ENCODE measurements around the gene LRP5. TPM values are rescaled to one million over a fixed set of nuclear protein-coding genes. Genes with fewer than 3 reads are reported as not detected.

LRP5 gene
- total RNA-seq, 2 experiments from 2014 or later: 37.1 to 46.3 TPM

- H3K27ac Mint-ChIP-seq: no peak overlapping the region
- DNase-seq: no peak
Measured at GRCh38 chr11:68354148-68354872, 41.9 kb downstream of the LRP5 start.

GRCh38 chr11:68355471-68355870 is 43.1 kb downstream of the LRP5 start:
- no peak overlapping the region for H3K4me3 Mint-ChIP-seq
- ATAC-seq: no peak
- CTCF ChIA-PET: no interaction called here
- no peak overlapping the region for H3K27ac Mint-ChIP-seq
- POLR2A ChIA-PET: interaction anchor here (0.6 kb wide), 1 partner anchor 13 kb away, joined by 5 read pairs; no protein-coding TSS in a partner anchor
- H3K36me3 Mint-ChIP-seq (ENCODE audit: low read depth): peaks cover 25% of the 10 kb centered on the region
- no peaks in the 10 kb centered on the region for H3K27me3 Mint-ChIP-seq (ENCODE audit: low read depth)
- no peaks in the 10 kb centered on the region for H3K9me3 Mint-ChIP-seq (ENCODE audit: insufficient read depth)
- no peak for DNase-seq
- H3K4me1 Mint-ChIP-seq (ENCODE audit: low read depth): no peaks in the 10 kb centered on the region

More at GRCh38 chr11:68354148-68354872, 41.9 kb downstream of the LRP5 start:
- ATAC-seq: no peak
- no peak overlapping the region for H3K4me3 Mint-ChIP-seq
- ChIA-PET CTCF (no interaction called here), POLR2A (no interaction called here)
- H3K27me3 Mint-ChIP-seq (ENCODE audit: low read depth): no peaks in the 10 kb centered on the region
- peaks cover 20% of the 10 kb centered on the region for H3K36me3 Mint-ChIP-seq (ENCODE audit: low read depth)
- H3K4me1 Mint-ChIP-seq (ENCODE audit: low read depth): no peaks in the 10 kb centered on the region
- H3K9me3 Mint-ChIP-seq (ENCODE audit: insufficient read depth): no peaks in the 10 kb centered on the region

- peaks cover 31% of the 10 kb centered on the region for H3K36me3 Mint-ChIP-seq (ENCODE audit: low read depth)
- ChIA-PET POLR2A (no interaction called here), CTCF (no interaction called here)
- ATAC-seq (no peak), DNase-seq (no peak)
- no peaks in the 10 kb centered on the region for H3K27me3 Mint-ChIP-seq (ENCODE audit: low read depth)
- no peak overlapping the region for H3K27ac Mint-ChIP-seq
- no peaks in the 10 kb centered on the region for H3K9me3 Mint-ChIP-seq (ENCODE audit: insufficient read depth)
- no peaks in the 10 kb centered on the region for H3K4me1 Mint-ChIP-seq (ENCODE audit: low read depth)
- no peak overlapping the region for H3K4me3 Mint-ChIP-seq
Measured at GRCh38 chr11:68357568-68357967, 45.2 kb downstream of the LRP5 start.

DNA sequence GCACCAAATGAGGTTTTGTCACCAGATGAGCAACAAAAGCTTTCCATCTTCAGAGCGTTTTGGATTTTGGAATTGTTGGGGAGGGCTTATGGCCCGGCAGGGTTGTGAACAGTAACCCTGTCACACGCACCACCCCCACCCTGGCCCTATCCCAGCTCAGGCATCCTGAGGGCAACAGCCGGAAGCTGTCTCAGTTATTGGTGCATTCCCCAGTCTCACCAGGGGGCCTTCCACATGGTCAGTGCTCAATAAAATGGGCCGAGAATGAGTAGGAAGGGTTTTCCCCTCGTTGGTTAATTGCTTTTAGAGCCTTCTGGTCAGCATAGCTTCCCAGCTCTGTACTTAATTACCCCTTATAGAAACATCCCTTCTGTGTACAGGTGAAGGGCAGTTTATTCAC is 46.0 kb downstream of the LRP5 start:
- Mint-ChIP-seq H3K9me3 (ENCODE audit: insufficient read depth) (no peaks in the 10 kb centered on the region), H3K4me1 (ENCODE audit: low read depth) (no peaks in the 10 kb centered on the region), H3K36me3 (ENCODE audit: low read depth) (peaks cover 31% of the 10 kb centered on the region), H3K27ac (no peak overlapping the region), H3K27me3 (ENCODE audit: low read depth) (no peaks in the 10 kb centered on the region), H3K4me3 (no peak overlapping the region)
- DNase-seq: no peak
- CTCF ChIA-PET: interaction anchor here (0.6 kb wide), 1 partner anchor 193 kb away, joined by 3 read pairs; no protein-coding TSS in a partner anchor
- POLR2A ChIA-PET: interaction anchor here (1.3 kb wide), 1 partner anchor 17 kb away, joined by 3 read pairs; no protein-coding TSS in a partner anchor
- no peak for ATAC-seq

- ChIA-PET CTCF (no interaction called here), POLR2A (no interaction called here)
- DNase-seq (no peak), ATAC-seq (no peak)
- Mint-ChIP-seq H3K4me3 (no peak overlapping the region), H3K36me3 (ENCODE audit: low read depth) (peaks cover 29% of the 10 kb centered on the region), H3K27me3 (ENCODE audit: low read depth) (no peaks in the 10 kb centered on the region), H3K4me1 (ENCODE audit: low read depth) (peaks cover 11% of the 10 kb centered on the region), H3K27ac (peak overlapping the region; percentile 6), H3K9me3 (ENCODE audit: insufficient read depth) (no peaks in the 10 kb centered on the region)
Measured at GRCh38 chr11:68361702-68362101, 49.3 kb downstream of the LRP5 start.

GRCh38 chr11:68362801-68363379 is 50.5 kb downstream of the LRP5 start:
- Mint-ChIP-seq H3K27me3 (ENCODE audit: low read depth) (no peaks in the 10 kb centered on the region), H3K4me1 (ENCODE audit: low read depth) (peaks cover 11% of the 10 kb centered on the region), H3K4me3 (no peak overlapping the region), H3K9me3 (ENCODE audit: insufficient read depth) (no peaks in the 10 kb centered on the region), H3K27ac (peak overlapping the region; percentile 2), H3K36me3 (ENCODE audit: low read depth) (peaks cover 25% of the 10 kb centered on the region)
- no peak for DNase-seq
- CTCF ChIA-PET: no interaction called here
- POLR2A ChIA-PET: no interaction called here
- no peak for ATAC-seq

DNA sequence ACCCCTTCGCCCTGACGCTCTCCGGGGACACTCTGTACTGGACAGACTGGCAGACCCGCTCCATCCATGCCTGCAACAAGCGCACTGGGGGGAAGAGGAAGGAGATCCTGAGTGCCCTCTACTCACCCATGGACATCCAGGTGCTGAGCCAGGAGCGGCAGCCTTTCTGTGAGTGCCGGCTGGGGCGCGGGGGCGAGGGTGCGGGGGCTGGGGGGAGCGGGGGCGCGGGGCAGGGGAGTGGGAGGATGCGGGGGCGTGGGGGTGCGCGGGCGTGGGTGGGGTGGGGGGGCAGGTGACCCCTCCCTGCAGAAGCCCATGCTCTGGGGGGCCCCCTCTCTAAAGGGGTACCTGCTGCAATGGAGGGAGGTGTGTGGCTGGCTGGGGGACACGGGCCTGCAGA is 51.4 kb downstream of the LRP5 start:
- peaks cover 11% of the 10 kb centered on the region for H3K4me1 Mint-ChIP-seq (ENCODE audit: low read depth)
- no peak for DNase-seq
- H3K9me3 Mint-ChIP-seq (ENCODE audit: insufficient read depth): no peaks in the 10 kb centered on the region
- no peaks in the 10 kb centered on the region for H3K27me3 Mint-ChIP-seq (ENCODE audit: low read depth)
- no peak overlapping the region for H3K4me3 Mint-ChIP-seq
- ChIA-PET CTCF (no interaction called here), POLR2A (no interaction called here)
- no peak for ATAC-seq
- peaks cover 25% of the 10 kb centered on the region for H3K36me3 Mint-ChIP-seq (ENCODE audit: low read depth)
- no peak overlapping the region for H3K27ac Mint-ChIP-seq

GRCh38 chr11:68364581-68364980 is 52.2 kb downstream of the LRP5 start:
- peaks cover 11% of the 10 kb centered on the region for H3K4me1 Mint-ChIP-seq (ENCODE audit: low read depth)
- no peaks in the 10 kb centered on the region for H3K27me3 Mint-ChIP-seq (ENCODE audit: low read depth)
- ATAC-seq: no peak
- ChIA-PET POLR2A (no interaction called here), CTCF (interaction anchor here (0.9 kb wide), 1 partner anchor 18 kb away, joined by 3 read pairs; no protein-coding TSS in a partner anchor)
- no peaks in the 10 kb centered on the region for H3K9me3 Mint-ChIP-seq (ENCODE audit: insufficient read depth)
- H3K4me3 Mint-ChIP-seq: no peak overlapping the region
- H3K36me3 Mint-ChIP-seq (ENCODE audit: low read depth): peaks cover 18% of the 10 kb centered on the region
- peak overlapping the region; percentile 44 for H3K27ac Mint-ChIP-seq
- DNase-seq: no peak

- Mint-ChIP-seq H3K36me3 (ENCODE audit: low read depth) (peaks cover 14% of the 10 kb centered on the region), H3K27me3 (ENCODE audit: low read depth) (no peaks in the 10 kb centered on the region), H3K4me1 (ENCODE audit: low read depth) (peaks cover 16% of the 10 kb centered on the region), H3K4me3 (no peak overlapping the region), H3K27ac (no peak overlapping the region), H3K9me3 (ENCODE audit: insufficient read depth) (no peaks in the 10 kb centered on the region)
- CTCF ChIA-PET: no interaction called here
- ATAC-seq (no peak), DNase-seq (no peak)
- POLR2A ChIA-PET: no interaction called here
Measured at GRCh38 chr11:68365943-68366435, 53.6 kb downstream of the LRP5 start.

DNA sequence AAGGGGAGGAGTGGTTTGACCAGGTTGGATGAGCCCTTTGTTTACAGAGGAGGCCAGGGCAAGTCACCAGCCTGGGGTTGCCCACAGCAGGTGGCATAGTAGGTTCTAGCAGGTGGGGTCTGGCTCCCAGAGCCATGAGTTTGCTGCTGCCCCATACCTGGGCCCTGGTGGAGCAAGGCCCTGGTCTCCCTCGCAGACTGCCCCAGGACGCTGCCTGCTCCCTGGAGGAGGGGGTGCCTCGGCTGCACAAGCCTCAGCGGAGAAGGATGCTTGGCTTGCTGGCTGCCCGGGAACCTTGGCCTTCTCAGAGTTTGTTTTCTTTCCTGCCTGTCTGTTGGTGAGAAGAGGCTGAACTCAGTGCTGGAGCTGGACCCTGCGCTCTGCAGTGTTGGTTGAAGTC is 54.9 kb downstream of the LRP5 start:
- Mint-ChIP-seq H3K27me3 (ENCODE audit: low read depth) (no peaks in the 10 kb centered on the region), H3K9me3 (ENCODE audit: insufficient read depth) (no peaks in the 10 kb centered on the region), H3K4me3 (no peak overlapping the region), H3K27ac (peak overlapping the region; percentile 49), H3K4me1 (ENCODE audit: low read depth) (peaks cover 20% of the 10 kb centered on the region), H3K36me3 (ENCODE audit: low read depth) (peaks cover 19% of the 10 kb centered on the region)
- no peak for DNase-seq
- POLR2A ChIA-PET: no interaction called here
- ATAC-seq: no peak
- CTCF ChIA-PET: no interaction called here

DNA sequence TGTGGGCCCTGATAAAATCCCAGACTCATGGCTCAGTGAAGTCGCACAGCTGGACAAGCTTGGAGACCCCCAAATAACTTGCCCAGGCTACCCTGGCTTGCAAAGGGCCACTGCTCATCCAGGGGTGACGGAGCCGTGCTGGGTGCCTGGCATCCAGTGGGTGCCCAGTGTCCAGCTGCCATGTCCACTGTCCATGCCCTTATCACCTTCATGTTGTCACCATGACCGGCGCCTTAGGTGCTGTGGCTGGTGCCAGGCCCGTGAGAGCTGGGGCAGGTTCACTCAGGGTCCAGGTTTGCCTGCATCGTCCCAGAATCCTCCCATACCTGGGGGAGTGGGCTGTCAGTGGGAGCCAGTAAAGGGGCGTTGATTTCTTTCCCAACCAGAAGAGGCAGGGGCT is 57.4 kb downstream of the LRP5 start:
- H3K4me1 Mint-ChIP-seq (ENCODE audit: low read depth): peaks cover 15% of the 10 kb centered on the region
- H3K36me3 Mint-ChIP-seq (ENCODE audit: low read depth): peaks cover 24% of the 10 kb centered on the region
- H3K27ac Mint-ChIP-seq: no peak overlapping the region
- no peak overlapping the region for H3K4me3 Mint-ChIP-seq
- no peak for ATAC-seq
- ChIA-PET CTCF (no interaction called here), POLR2A (no interaction called here)
- no peak for DNase-seq
- no peaks in the 10 kb centered on the region for H3K9me3 Mint-ChIP-seq (ENCODE audit: insufficient read depth)
- no peaks in the 10 kb centered on the region for H3K27me3 Mint-ChIP-seq (ENCODE audit: low read depth)

GRCh38 chr11:68370211-68371111 is 58.1 kb downstream of the LRP5 start:
- CTCF ChIA-PET: no interaction called here
- Mint-ChIP-seq H3K36me3 (ENCODE audit: low read depth) (peaks cover 24% of the 10 kb centered on the region), H3K4me1 (ENCODE audit: low read depth) (peaks cover 9% of the 10 kb centered on the region), H3K9me3 (ENCODE audit: insufficient read depth) (no peaks in the 10 kb centered on the region), H3K4me3 (no peak overlapping the region), H3K27me3 (ENCODE audit: low read depth) (no peaks in the 10 kb centered on the region), H3K27ac (no peak overlapping the region)
- POLR2A ChIA-PET: no interaction called here
- ATAC-seq (no peak), DNase-seq (no peak)
